GM10248 (cell line): ENCODE data around the gene PEPD.
"Not testable (repeated sequence)": the region's sequence is repeated elsewhere in the genome, so short reads cannot be mapped to it uniquely, and the experiment has no call there.

Experiments used
- CTCF ChIA-PET: fragments of 300-600 bp; sonication (Branson Sonifier 250); formaldehyde crosslinking; extraction: SDS; loops from one replicate; lab custom pipeline; 2021; ENCODE audit warnings: antibody characterized with exemption; lab: Yijun Ruan, JAX
- POLR2A ChIA-PET: fragments of 350-650 bp; sonication (Branson Sonifier 250); formaldehyde crosslinking; extraction: SDS; loops from one replicate; lab custom pipeline; 2020; ENCODE audit warnings: antibody characterized with exemption; lab: Yijun Ruan, JAX
- DNase-seq: peaks from one replicate; pipeline ENCODE4 v3.0.0; 2012; ENCODE audit errors: extremely low spot score
- TF ChIP-seq, protein P1 (sequence below): IDR thresholded peaks from 2 replicates; pipeline ENCODE4 v1.5.1; 2012; ENCODE audit warnings: mild to moderate bottlenecking, low read depth; ENCODE audit errors: extremely low read depth, missing control alignments, control extremely low read depth

The PEPD gene

DNA sequence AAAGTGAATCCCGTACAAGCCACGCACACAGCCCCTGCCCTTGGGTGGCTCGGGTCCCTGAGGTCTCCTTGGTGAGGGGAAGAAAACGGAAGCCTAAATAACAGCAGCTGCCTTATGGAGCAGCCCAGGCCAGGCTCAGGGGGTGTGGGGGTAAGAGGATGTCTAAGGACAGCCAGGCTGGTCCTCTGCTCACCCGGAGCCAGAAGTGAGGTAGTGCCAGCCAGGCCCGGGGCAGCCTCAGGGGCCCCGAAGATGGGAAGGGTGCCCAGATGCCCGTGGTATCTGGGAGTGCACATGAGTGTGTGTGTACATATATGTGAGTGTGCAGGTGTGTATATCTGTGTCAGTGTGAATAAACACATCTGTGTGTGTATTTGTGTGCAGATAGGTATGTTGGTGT lies 38.4 kb upstream of the PEPD start:
- TF ChIP-seq, protein P1, sequence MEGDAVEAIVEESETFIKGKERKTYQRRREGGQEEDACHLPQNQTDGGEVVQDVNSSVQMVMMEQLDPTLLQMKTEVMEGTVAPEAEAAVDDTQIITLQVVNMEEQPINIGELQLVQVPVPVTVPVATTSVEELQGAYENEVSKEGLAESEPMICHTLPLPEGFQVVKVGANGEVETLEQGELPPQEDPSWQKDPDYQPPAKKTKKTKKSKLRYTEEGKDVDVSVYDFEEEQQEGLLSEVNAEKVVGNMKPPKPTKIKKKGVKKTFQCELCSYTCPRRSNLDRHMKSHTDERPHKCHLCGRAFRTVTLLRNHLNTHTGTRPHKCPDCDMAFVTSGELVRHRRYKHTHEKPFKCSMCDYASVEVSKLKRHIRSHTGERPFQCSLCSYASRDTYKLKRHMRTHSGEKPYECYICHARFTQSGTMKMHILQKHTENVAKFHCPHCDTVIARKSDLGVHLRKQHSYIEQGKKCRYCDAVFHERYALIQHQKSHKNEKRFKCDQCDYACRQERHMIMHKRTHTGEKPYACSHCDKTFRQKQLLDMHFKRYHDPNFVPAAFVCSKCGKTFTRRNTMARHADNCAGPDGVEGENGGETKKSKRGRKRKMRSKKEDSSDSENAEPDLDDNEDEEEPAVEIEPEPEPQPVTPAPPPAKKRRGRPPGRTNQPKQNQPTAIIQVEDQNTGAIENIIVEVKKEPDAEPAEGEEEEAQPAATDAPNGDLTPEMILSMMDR: no peak
- CTCF ChIA-PET: no interaction called here
- DNase-seq: no peak
- POLR2A ChIA-PET: no interaction called here

DNA sequence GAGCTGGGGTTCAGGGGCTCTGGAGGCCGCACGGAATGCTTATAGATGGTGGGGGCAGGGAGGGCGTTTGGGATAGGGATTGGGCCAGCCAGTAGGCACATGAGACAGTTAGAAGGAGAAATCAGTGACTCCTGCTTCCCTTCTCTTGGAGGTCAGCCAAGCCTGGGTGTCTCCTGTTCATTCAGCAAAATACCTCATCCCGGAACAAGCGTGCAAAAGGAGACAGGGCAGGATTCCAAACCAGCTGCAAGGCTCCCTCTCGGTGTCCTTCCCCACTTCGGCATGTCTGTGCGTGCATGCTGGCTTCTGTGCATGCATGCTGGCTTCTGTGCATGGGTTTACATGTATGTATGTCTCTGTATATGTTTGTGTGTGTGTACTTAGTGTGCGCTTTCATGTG lies 37.3 kb upstream of the PEPD start:
- CTCF ChIA-PET: no interaction called here
- TF ChIP-seq, protein P1: no peak
- POLR2A ChIA-PET: no interaction called here
- DNase-seq: no peak

DNA sequence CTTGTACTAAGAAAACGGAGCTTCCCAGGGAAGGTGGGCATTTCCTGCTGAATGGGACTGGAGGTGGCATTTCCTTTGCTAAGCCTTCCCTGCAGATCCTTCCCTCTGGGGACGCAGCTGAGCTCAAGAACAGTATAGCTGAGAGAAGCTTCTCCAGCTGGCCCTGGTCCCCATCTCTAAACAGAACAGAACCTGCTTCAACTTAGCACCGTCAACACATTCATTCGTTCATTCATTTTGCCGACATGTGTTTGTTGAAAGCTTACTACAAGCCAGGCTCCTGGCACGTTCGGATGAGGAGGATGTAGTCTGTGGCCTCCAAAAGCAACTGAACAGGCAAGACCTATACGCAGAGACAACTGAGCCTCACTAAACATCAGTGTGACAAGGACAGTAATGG lies 36.6 kb upstream of the PEPD start:
- POLR2A ChIA-PET: no interaction called here
- TF ChIP-seq, protein P1: no peak
- no peak for DNase-seq
- CTCF ChIA-PET: interaction anchor here (1.1 kb wide), 1 partner anchor 36 kb away, joined by 3 read pairs; no protein-coding TSS in a partner anchor

DNA sequence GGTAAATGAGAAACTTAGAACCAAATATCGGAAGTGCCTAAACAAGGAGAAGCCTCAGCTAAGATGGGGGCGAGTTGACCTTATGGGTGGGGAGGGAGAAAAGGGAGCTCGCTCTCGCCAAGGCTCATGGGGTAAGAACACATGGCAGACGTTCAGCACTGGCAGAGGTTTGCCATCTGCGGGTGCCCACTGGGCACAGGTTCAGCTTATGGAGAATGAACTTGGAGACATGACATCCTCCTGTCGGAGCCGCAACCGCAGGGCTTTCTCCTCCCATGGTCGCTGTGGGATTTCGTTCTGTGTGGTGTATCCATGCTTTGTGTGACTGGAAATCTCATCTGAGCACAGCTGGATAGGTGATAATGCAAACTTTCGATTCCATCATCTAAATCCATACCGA lies 36.1 kb upstream of the PEPD start:
- CTCF ChIA-PET: interaction anchor here (1.1 kb wide), 1 partner anchor 36 kb away, joined by 3 read pairs; no protein-coding TSS in a partner anchor
- TF ChIP-seq, protein P1: no peak
- no peak for DNase-seq
- POLR2A ChIA-PET: no interaction called here

- TF ChIP-seq, protein P1: no peak
- DNase-seq: no peak
- ChIA-PET POLR2A (no interaction called here), CTCF (no interaction called here)
Measured at GRCh38 chr19:33557196-33557595, 35.6 kb upstream of the PEPD start.

GRCh38 chr19:33556261-33556660 lies 34.7 kb upstream of the PEPD start:
- POLR2A ChIA-PET: no interaction called here
- TF ChIP-seq, protein P1: no peak
- no peak for DNase-seq
- CTCF ChIA-PET: no interaction called here

DNA sequence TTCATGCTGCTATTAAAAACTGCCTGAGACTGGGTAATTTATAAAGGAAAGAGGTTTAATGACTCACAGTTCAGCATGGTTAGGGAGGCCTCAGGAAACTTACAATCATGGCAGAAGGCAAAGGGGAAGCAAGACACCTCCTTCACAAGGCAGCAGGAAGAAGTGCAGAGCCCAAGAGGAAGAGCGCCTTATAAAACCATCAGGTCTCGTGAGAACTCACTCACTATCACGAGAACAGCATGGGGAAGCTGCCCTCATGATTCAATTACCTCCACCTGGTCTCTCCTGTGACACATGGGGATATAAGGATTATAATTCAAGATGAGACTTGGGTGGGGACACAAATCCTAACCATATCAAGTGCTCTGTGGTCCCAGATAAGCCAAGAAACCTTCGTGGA lies 34.1 kb upstream of the PEPD start:
- POLR2A ChIA-PET, DNase-seq, CTCF ChIA-PET: not testable (repeated sequence)
